ENCODE measurements around the gene DENND1B. TPM values are rescaled to one million over a fixed set of nuclear protein-coding genes. Genes with fewer than 3 reads are reported as not detected.

Gene DENND1B
- total and polyA plus RNA-seq, 9 donors: 3.1 to 8.9 (median 4.7) TPM

- no peak for DNase-seq
- H3K9me3 ChIP-seq (replicated peaks; ENCODE audit: control insufficient read depth, low read depth, low read length): peaks cover 20% of the 10 kb centered on the region
- 97% methylated on average over 2 of the region's 4 CpGs for WGBS (ENCODE audit: insufficient coverage)
- no peaks in the 10 kb centered on the region for H3K4me1 ChIP-seq (ENCODE audit: control insufficient read depth, insufficient read depth, low read length)
- no peak overlapping the region for H3K4me3 ChIP-seq (ENCODE audit: low read length)
- no peaks in the 10 kb centered on the region for H3K27me3 ChIP-seq (ENCODE audit: control insufficient read depth, insufficient read depth, low read length)
- H3K36me3 ChIP-seq (ENCODE audit: control insufficient read depth, insufficient read depth, low read length): no peaks in the 10 kb centered on the region
- no peak overlapping the region for H3K27ac ChIP-seq (ENCODE audit: low read length)
These were observed 26.4 kb upstream of the DENND1B start for GRCh38 chr1:197801684-197802083.

- Histone ChIP-seq H3K9me3 (replicated peaks; ENCODE audit: control insufficient read depth, low read depth, low read length) (peaks cover 22% of the 10 kb centered on the region), H3K27me3 (ENCODE audit: control insufficient read depth, insufficient read depth, low read length) (no peaks in the 10 kb centered on the region), H3K4me3 (ENCODE audit: low read length) (no peak overlapping the region), H3K27ac (ENCODE audit: low read length) (no peak overlapping the region), H3K36me3 (ENCODE audit: control insufficient read depth, insufficient read depth, low read length) (no peaks in the 10 kb centered on the region), H3K4me1 (ENCODE audit: control insufficient read depth, insufficient read depth, low read length) (no peaks in the 10 kb centered on the region)
- WGBS (ENCODE audit: insufficient coverage): 100% methylated on average over 1 of the region's 1 CpG
- DNase-seq: no peak
These were observed 25.8 kb upstream of the DENND1B start for GRCh38 chr1:197801111-197801482.

- no peak overlapping the region for H3K4me3 ChIP-seq (ENCODE audit: low read length)
- H3K27me3 ChIP-seq (ENCODE audit: control insufficient read depth, insufficient read depth, low read length): no peaks in the 10 kb centered on the region
- no peaks in the 10 kb centered on the region for H3K4me1 ChIP-seq (ENCODE audit: control insufficient read depth, insufficient read depth, low read length)
- no peaks in the 10 kb centered on the region for H3K36me3 ChIP-seq (ENCODE audit: control insufficient read depth, insufficient read depth, low read length)
- DNase-seq: no peak
- WGBS (ENCODE audit: insufficient coverage): 70% methylated on average over 6 of the region's 6 CpGs
- H3K27ac ChIP-seq (ENCODE audit: low read length): no peak overlapping the region
- peaks cover 22% of the 10 kb centered on the region for H3K9me3 ChIP-seq (replicated peaks; ENCODE audit: control insufficient read depth, low read depth, low read length)
These were observed 25.3 kb upstream of the DENND1B start for GRCh38 chr1:197800379-197801110.

- Histone ChIP-seq H3K9me3 (replicated peaks; ENCODE audit: control insufficient read depth, low read depth, low read length) (peaks cover 22% of the 10 kb centered on the region), H3K4me3 (ENCODE audit: low read length) (no peak overlapping the region), H3K36me3 (ENCODE audit: control insufficient read depth, insufficient read depth, low read length) (no peaks in the 10 kb centered on the region), H3K27me3 (ENCODE audit: control insufficient read depth, insufficient read depth, low read length) (no peaks in the 10 kb centered on the region), H3K27ac (ENCODE audit: low read length) (no peak overlapping the region), H3K4me1 (ENCODE audit: control insufficient read depth, insufficient read depth, low read length) (no peaks in the 10 kb centered on the region)
- no peak for DNase-seq
These were observed 24.0 kb upstream of the DENND1B start for GRCh38 chr1:197799271-197799670.

- WGBS (ENCODE audit: insufficient coverage): no CpG with 5 or more reads among the region's 1 CpG
- Histone ChIP-seq H3K27ac (ENCODE audit: low read length) (no peak overlapping the region), H3K4me1 (ENCODE audit: control insufficient read depth, insufficient read depth, low read length) (no peaks in the 10 kb centered on the region), H3K36me3 (ENCODE audit: control insufficient read depth, insufficient read depth, low read length) (no peaks in the 10 kb centered on the region), H3K9me3 (replicated peaks; ENCODE audit: control insufficient read depth, low read depth, low read length) (peaks cover 22% of the 10 kb centered on the region), H3K27me3 (ENCODE audit: control insufficient read depth, insufficient read depth, low read length) (no peaks in the 10 kb centered on the region), H3K4me3 (ENCODE audit: low read length) (no peak overlapping the region)
- DNase-seq: no peak
These were observed 23.2 kb upstream of the DENND1B start for GRCh38 chr1:197798492-197798891.

- Histone ChIP-seq H3K27ac (ENCODE audit: low read length) (no peak overlapping the region), H3K9me3 (replicated peaks; ENCODE audit: control insufficient read depth, low read depth, low read length) (peaks cover 22% of the 10 kb centered on the region), H3K4me1 (ENCODE audit: control insufficient read depth, insufficient read depth, low read length) (no peaks in the 10 kb centered on the region), H3K4me3 (ENCODE audit: low read length) (no peak overlapping the region), H3K36me3 (ENCODE audit: control insufficient read depth, insufficient read depth, low read length) (no peaks in the 10 kb centered on the region), H3K27me3 (ENCODE audit: control insufficient read depth, insufficient read depth, low read length) (no peaks in the 10 kb centered on the region)
- DNase-seq: no peak
These were observed 21.7 kb upstream of the DENND1B start for GRCh38 chr1:197797010-197797409.

- H3K4me3 ChIP-seq (ENCODE audit: low read length): no peak overlapping the region
- WGBS (ENCODE audit: insufficient coverage): 100% methylated on average over 1 of the region's 3 CpGs
- H3K36me3 ChIP-seq (ENCODE audit: control insufficient read depth, insufficient read depth, low read length): no peaks in the 10 kb centered on the region
- H3K27ac ChIP-seq (ENCODE audit: low read length): no peak overlapping the region
- H3K4me1 ChIP-seq (ENCODE audit: control insufficient read depth, insufficient read depth, low read length): no peaks in the 10 kb centered on the region
- H3K9me3 ChIP-seq (replicated peaks; ENCODE audit: control insufficient read depth, low read depth, low read length): no peaks in the 10 kb centered on the region
- DNase-seq: no peak
- no peaks in the 10 kb centered on the region for H3K27me3 ChIP-seq (ENCODE audit: control insufficient read depth, insufficient read depth, low read length)
These were observed 13.8 kb upstream of the DENND1B start for GRCh38 chr1:197788741-197789739.

GRCh38 chr1:197787623-197788536, 12.6 kb upstream of the DENND1B start:
- Histone ChIP-seq H3K36me3 (ENCODE audit: control insufficient read depth, insufficient read depth, low read length) (no peaks in the 10 kb centered on the region), H3K27ac (ENCODE audit: low read length) (no peak overlapping the region), H3K4me3 (ENCODE audit: low read length) (no peak overlapping the region), H3K4me1 (ENCODE audit: control insufficient read depth, insufficient read depth, low read length) (no peaks in the 10 kb centered on the region), H3K9me3 (replicated peaks; ENCODE audit: control insufficient read depth, low read depth, low read length) (no peaks in the 10 kb centered on the region), H3K27me3 (ENCODE audit: control insufficient read depth, insufficient read depth, low read length) (no peaks in the 10 kb centered on the region)
- no peak for DNase-seq
- WGBS (ENCODE audit: insufficient coverage): 96% methylated on average over 5 of the region's 7 CpGs

GRCh38 chr1:197787056-197787455, 11.8 kb upstream of the DENND1B start:
- H3K27ac ChIP-seq (ENCODE audit: low read length): no peak overlapping the region
- no peaks in the 10 kb centered on the region for H3K9me3 ChIP-seq (replicated peaks; ENCODE audit: control insufficient read depth, low read depth, low read length)
- no peaks in the 10 kb centered on the region for H3K4me1 ChIP-seq (ENCODE audit: control insufficient read depth, insufficient read depth, low read length)
- H3K27me3 ChIP-seq (ENCODE audit: control insufficient read depth, insufficient read depth, low read length): no peaks in the 10 kb centered on the region
- no peaks in the 10 kb centered on the region for H3K36me3 ChIP-seq (ENCODE audit: control insufficient read depth, insufficient read depth, low read length)
- H3K4me3 ChIP-seq (ENCODE audit: low read length): no peak overlapping the region
- DNase-seq: no peak
- no CpG with 5 or more reads among the region's 3 CpGs for WGBS (ENCODE audit: insufficient coverage)

- Histone ChIP-seq H3K4me1 (ENCODE audit: control insufficient read depth, insufficient read depth, low read length) (no peaks in the 10 kb centered on the region), H3K9me3 (replicated peaks; ENCODE audit: control insufficient read depth, low read depth, low read length) (no peaks in the 10 kb centered on the region), H3K4me3 (ENCODE audit: low read length) (no peak overlapping the region), H3K36me3 (ENCODE audit: control insufficient read depth, insufficient read depth, low read length) (no peaks in the 10 kb centered on the region), H3K27ac (ENCODE audit: low read length) (no peak overlapping the region), H3K27me3 (ENCODE audit: control insufficient read depth, insufficient read depth, low read length) (no peaks in the 10 kb centered on the region)
- no CpG with 5 or more reads among the region's 1 CpG for WGBS (ENCODE audit: insufficient coverage)
- no peak for DNase-seq
These were observed 11.0 kb upstream of the DENND1B start for GRCh38 chr1:197786280-197786679.
